ENCODE measurements around the gene FAM180A. TPM values are rescaled to one million over a fixed set of nuclear protein-coding genes. Genes with fewer than 3 reads are reported as not detected.

Gene FAM180A
- total and polyA plus RNA-seq, 7 donors: 0.07 to 1.8 (median 0.13) TPM; not detected in 2

DNA sequence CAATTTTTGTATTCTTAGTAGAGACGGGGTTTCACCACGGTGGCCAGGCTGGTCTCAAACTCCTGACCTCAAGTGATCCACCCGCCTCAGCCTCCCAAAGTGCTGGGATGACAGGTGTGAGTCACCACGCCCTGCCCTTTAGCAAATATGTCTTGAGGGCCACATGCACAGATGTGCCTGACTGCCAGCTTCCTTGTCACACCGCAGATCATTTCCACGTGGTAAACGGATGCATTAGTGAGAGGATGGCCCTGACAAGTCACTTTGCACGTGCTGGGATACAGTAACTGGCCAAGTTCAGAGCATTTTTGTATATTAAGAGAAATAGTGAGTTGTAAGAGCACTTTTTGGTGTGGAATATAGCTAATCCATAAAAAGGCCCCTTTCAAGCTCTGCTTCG, 44.3 kb upstream of the FAM180A start:
- no peak for DNase-seq
- Histone ChIP-seq H3K4me3 (no peak overlapping the region), H3K27ac (no peak overlapping the region), H3K36me3 (ENCODE audit: insufficient read depth in 1 of 2, low read depth in 1 of 2) (no peaks in the 10 kb centered on the region), H3K9me3 (no peaks in the 10 kb centered on the region), H3K27me3 (ENCODE audit: insufficient read depth in 3 of 3, low read length in 2 of 3) (no peaks in the 10 kb centered on the region), H3K4me1 (no peaks in the 10 kb centered on the region)
- ATAC-seq: no peak
- WGBS, 3 donors: 80 to 88% (median 82%) methylated on average over 9 of the region's 9 CpGs
- TF ChIP-seq, protein P1, sequence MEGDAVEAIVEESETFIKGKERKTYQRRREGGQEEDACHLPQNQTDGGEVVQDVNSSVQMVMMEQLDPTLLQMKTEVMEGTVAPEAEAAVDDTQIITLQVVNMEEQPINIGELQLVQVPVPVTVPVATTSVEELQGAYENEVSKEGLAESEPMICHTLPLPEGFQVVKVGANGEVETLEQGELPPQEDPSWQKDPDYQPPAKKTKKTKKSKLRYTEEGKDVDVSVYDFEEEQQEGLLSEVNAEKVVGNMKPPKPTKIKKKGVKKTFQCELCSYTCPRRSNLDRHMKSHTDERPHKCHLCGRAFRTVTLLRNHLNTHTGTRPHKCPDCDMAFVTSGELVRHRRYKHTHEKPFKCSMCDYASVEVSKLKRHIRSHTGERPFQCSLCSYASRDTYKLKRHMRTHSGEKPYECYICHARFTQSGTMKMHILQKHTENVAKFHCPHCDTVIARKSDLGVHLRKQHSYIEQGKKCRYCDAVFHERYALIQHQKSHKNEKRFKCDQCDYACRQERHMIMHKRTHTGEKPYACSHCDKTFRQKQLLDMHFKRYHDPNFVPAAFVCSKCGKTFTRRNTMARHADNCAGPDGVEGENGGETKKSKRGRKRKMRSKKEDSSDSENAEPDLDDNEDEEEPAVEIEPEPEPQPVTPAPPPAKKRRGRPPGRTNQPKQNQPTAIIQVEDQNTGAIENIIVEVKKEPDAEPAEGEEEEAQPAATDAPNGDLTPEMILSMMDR (IDR thresholded peaks at IDR 0.05): no peak
- intact Hi-C loops (cut with DNase I): no loop called here

DNA sequence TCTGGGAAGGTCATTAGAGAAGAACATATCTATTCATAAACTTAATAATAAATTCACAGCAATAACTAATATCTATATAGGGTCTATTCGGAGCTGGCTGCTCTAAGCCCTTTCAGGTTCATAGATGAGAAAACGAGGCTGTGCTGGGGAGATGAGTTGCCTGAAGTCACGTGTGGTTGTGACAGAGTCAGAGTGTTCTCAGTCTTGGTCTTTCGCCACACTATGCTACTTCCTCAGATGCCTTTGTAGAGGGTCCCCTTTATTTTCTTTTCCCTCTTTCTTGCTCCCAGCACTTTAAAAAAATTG, 43.7 kb upstream of the FAM180A start:
- H3K9me3 ChIP-seq: no peaks in the 10 kb centered on the region
- no peak overlapping the region for H3K27ac ChIP-seq
- no peaks in the 10 kb centered on the region for H3K4me1 ChIP-seq
- 49 to 74% (median 57%) methylated on average over 4 of the region's 4 CpGs for WGBS, 3 donors
- TF ChIP-seq, protein P1 (IDR thresholded peaks at IDR 0.05): no peak
- H3K27me3 ChIP-seq (ENCODE audit: insufficient read depth in 3 of 3, low read length in 2 of 3): no peaks in the 10 kb centered on the region
- ATAC-seq: no peak
- H3K4me3 ChIP-seq: no peak overlapping the region
- no peak for DNase-seq
- no peaks in the 10 kb centered on the region for H3K36me3 ChIP-seq (ENCODE audit: insufficient read depth in 1 of 2, low read depth in 1 of 2)
- intact Hi-C loops (cut with DNase I): no loop called here

DNA sequence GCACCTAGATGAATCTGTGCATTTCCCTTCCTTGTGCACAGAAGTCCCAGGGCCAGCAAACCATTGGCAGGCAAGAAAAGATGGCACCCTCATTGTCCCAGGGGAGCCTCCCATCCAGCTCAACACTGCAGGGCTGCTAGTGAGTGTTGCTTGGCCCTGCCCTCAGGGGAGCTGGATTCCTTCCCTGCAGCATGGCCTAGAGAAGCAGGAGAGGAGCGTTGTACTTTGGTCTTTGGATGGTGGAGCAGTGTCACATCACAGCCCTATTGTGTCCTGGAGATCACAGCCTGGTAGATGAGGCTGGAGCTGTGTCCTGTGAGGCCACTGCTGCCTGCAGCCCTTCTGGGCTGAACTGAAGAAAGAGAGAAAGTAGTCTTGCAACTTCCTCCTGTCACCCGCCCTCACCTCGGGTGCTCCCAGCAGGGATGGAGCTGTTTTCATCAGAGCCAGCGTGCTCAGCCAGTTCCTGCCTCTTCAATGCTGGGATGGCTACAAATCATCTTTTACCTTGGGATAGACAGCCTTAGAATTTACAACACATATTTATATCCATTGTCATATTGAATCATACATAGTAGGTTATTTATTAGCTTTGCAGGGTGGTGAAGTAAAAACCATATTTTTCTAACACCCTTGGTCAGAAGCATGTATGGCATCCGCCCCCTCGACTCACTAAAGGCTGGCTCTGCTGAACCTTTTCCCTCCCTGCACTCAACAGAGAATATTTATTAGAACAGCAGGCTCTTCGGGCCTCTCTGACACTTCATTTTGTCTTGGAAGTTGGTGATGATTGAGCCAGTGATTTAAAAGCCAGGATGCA, 43.1 kb upstream of the FAM180A start:
- 46 to 56% (median 49%) methylated on average over 7 of the region's 7 CpGs for WGBS, 3 donors
- intact Hi-C loops (cut with DNase I): no loop called here

DNA sequence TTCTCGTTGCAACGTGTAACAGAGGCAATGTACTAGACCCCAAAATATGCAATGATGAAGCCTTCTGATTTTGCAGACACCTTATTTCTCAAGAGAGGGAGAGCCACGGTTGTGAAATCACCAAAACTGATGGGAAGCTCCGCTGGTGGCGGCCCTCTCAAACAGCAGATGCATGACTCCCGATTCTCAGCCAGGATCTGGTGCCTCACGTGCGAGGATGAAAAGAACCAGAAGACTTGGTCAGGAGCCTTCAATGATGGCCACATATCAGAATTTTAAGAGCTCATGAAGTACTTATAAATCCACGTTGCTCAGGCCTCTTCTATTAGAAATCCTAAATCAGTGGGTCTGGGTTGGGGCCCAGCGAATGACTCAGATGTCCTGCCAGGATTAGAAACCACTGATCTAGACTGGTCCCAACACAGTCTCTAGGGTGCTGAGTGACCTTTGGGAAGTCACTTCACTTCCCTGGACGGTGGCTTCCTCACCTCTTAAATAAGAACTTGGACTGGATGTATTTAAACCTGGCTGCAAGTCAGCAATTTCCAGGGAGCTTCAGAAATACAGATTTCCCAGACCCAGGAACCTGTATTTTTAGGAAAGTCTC, 41.9 kb upstream of the FAM180A start:
- Histone ChIP-seq H3K9me3 (no peaks in the 10 kb centered on the region), H3K27me3 (ENCODE audit: insufficient read depth in 3 of 3, low read length in 2 of 3) (no peaks in the 10 kb centered on the region), H3K4me1 (no peaks in the 10 kb centered on the region), H3K27ac (no peak overlapping the region), H3K4me3 (no peak overlapping the region), H3K36me3 (ENCODE audit: insufficient read depth in 1 of 2, low read depth in 1 of 2) (no peaks in the 10 kb centered on the region)
- ATAC-seq (no peak), DNase-seq (no peak)
- WGBS, 3 donors: 85 to 91% (median 88%) methylated on average over 11 of the region's 11 CpGs
- TF ChIP-seq, protein P1 (IDR thresholded peaks at IDR 0.05): no peak
- intact Hi-C loops (cut with DNase I): no loop called here

More for the DNA sequence above, 43.1 kb upstream of the FAM180A start:
- no peak for ATAC-seq
- TF ChIP-seq, protein P1 (IDR thresholded peaks at IDR 0.05): no peak
- Histone ChIP-seq H3K27ac (no peak overlapping the region), H3K36me3 (ENCODE audit: insufficient read depth in 1 of 2, low read depth in 1 of 2) (no peaks in the 10 kb centered on the region), H3K9me3 (no peaks in the 10 kb centered on the region), H3K27me3 (ENCODE audit: insufficient read depth in 3 of 3, low read length in 2 of 3) (no peaks in the 10 kb centered on the region), H3K4me3 (no peak overlapping the region), H3K4me1 (no peaks in the 10 kb centered on the region)
- no peak for DNase-seq
